IMR-90 (cell line): Measurements from ENCODE around the gene RPS6KA5. TPM values are rescaled to one million over a fixed set of nuclear protein-coding genes. Genes with fewer than 3 reads are reported as not detected.

Experiments
- ATAC-seq: fragments of 200-7000 bp; cut with Tn5 transposase; 2 replicates; pipeline ENCODE4 v1.9.1; 2020; ENCODE audit warnings: low read depth, mild to moderate bottlenecking, moderate library complexity
- BruUV-seq: library from RNA; stranded (reverse); fragments of 400-500 nt; replicated peaks from 2 replicates; lab custom pipeline; 2021; lab: Mats Ljungman, UMichigan
- CTCF ChIA-PET: fragments of 300-600 bp; formaldehyde crosslinking; extraction: SDS; loops from one replicate; lab custom pipeline; 2021; ENCODE audit warnings: antibody characterized with exemption; lab: Yijun Ruan, JAX
- POLR2A ChIA-PET: fragments of 300-600 bp; sonication (Branson Sonifier 250); formaldehyde crosslinking; loops from one replicate; lab custom pipeline; 2022; ENCODE audit warnings: antibody characterized with exemption; ENCODE audit not compliant: unreplicated experiment; lab: Charles Lee
- DNase-seq: peaks from one replicate; pipeline ENCODE4 v3.0.0; 2013
- H2AFZ ChIP-seq: replicated peaks from 2 replicates; pipeline ENCODE3; 2013; ENCODE audit warnings: low read length, mild to moderate bottlenecking; ENCODE audit not compliant: poor library complexity
- H2AK5ac ChIP-seq: 2 replicates; pipeline ENCODE4 v1.6.1; 2013; ENCODE audit warnings: low read depth, low read length, inconsistent platforms
- H2AK9ac ChIP-seq: replicated peaks from 2 replicates; pipeline ENCODE3; 2013; ENCODE audit warnings: mild to moderate bottlenecking, low read depth, low read length, moderate library complexity; ENCODE audit not compliant: poor library complexity
- H2BK120ac ChIP-seq: 2 replicates; pipeline ENCODE4 v1.6.1; 2013; ENCODE audit warnings: low read depth, low read length, inconsistent platforms
- H2BK15ac ChIP-seq: 3 replicates; pipeline ENCODE4 v1.6.1; 2013; ENCODE audit warnings: low read depth, low read length, inconsistent platforms
- H2BK20ac ChIP-seq: 2 replicates; pipeline ENCODE4 v1.6.1; 2013; ENCODE audit warnings: low read depth, mild to moderate bottlenecking, inconsistent platforms, low read length, moderate library complexity
- H2BK5ac ChIP-seq: 2 replicates; pipeline ENCODE4 v1.6.1; 2013; ENCODE audit warnings: mild to moderate bottlenecking, low read depth, low read length, inconsistent platforms; ENCODE audit not compliant: poor library complexity, severe bottlenecking
- H3K14ac ChIP-seq: replicated peaks from 2 replicates; pipeline ENCODE4 v1.6.1; 2013; ENCODE audit warnings: low read depth, low read length, inconsistent platforms
- H3K18ac ChIP-seq: 2 replicates; pipeline ENCODE4 v1.6.1; 2013; ENCODE audit warnings: low read depth, low read length, control low read depth
- H3K23ac ChIP-seq: 2 replicates; pipeline ENCODE4 v1.6.1; 2013; ENCODE audit warnings: low read depth, low read length, inconsistent platforms
- H3K27ac ChIP-seq: 2 replicates; pipeline ENCODE4 v1.5.1; 2013; ENCODE audit warnings: mild to moderate bottlenecking, control low read depth, low read length; ENCODE audit not compliant: insufficient read depth
- H3K27me3 ChIP-seq: 2 replicates; pipeline ENCODE4 v1.6.1; 2013; ENCODE audit warnings: low read length; ENCODE audit not compliant: control insufficient read depth, insufficient read depth
- H3K36me3 ChIP-seq: 2 replicates; pipeline ENCODE4 v1.6.1; 2013; ENCODE audit warnings: low read length, mixed read lengths; ENCODE audit not compliant: control insufficient read depth, insufficient read depth
- H3K4ac ChIP-seq: 2 replicates; pipeline ENCODE4 v1.6.1; 2013; ENCODE audit warnings: low read depth, low read length, inconsistent platforms
- H3K4me1 ChIP-seq: 2 replicates; pipeline ENCODE4 v1.6.1; 2013; ENCODE audit warnings: low read length, mixed read lengths; ENCODE audit not compliant: control insufficient read depth, insufficient read depth
- H3K4me2 ChIP-seq: 2 replicates; pipeline ENCODE4 v1.6.1; 2013; ENCODE audit warnings: low read depth, mild to moderate bottlenecking, control low read depth, low read length, moderate library complexity
- H3K4me3 ChIP-seq: 2 replicates; pipeline ENCODE4 v1.5.1; 2013; ENCODE audit warnings: low read depth, mild to moderate bottlenecking, control low read depth, low read length, moderate library complexity; ENCODE audit not compliant: insufficient read depth
- H3K56ac ChIP-seq: 2 replicates; pipeline ENCODE4 v1.6.1; 2013; ENCODE audit warnings: low read length, inconsistent platforms; ENCODE audit not compliant: insufficient read depth; ENCODE audit errors: extremely low read depth
- H3K79me1 ChIP-seq, 2 experiments: 2 replicates each; pipeline ENCODE4 v1.6.1; 2013; ENCODE audit warnings: low read length in 2 of 2, inconsistent platforms in 1 of 2, low read depth in 1 of 2
- H3K9ac ChIP-seq: 2 replicates; pipeline ENCODE4 v1.6.1; 2013; ENCODE audit warnings: low read depth, low read length, control low read depth
- H3K9me1 ChIP-seq: 2 replicates; pipeline ENCODE4 v1.6.1; 2013; ENCODE audit warnings: low read length, inconsistent platforms; ENCODE audit not compliant: insufficient read depth
- H3K9me3 ChIP-seq: 2 replicates; pipeline ENCODE4 v1.6.1; 2013; ENCODE audit warnings: low read length; ENCODE audit not compliant: control insufficient read depth, insufficient read depth
- H4K20me1 ChIP-seq: 2 replicates; pipeline ENCODE4 v1.6.1; 2013; ENCODE audit warnings: low read length, inconsistent platforms; ENCODE audit not compliant: insufficient read depth
- H4K5ac ChIP-seq: 2 replicates; pipeline ENCODE4 v1.6.1; 2013; ENCODE audit warnings: mild to moderate bottlenecking, low read depth, low read length, control low read depth
- H4K8ac ChIP-seq, 2 experiments: 2 replicates each; pipeline ENCODE4 v1.6.1; 2013; ENCODE audit warnings: low read depth in 2 of 2, low read length in 2 of 2, control low read depth in 1 of 2, inconsistent platforms in 1 of 2
- H4K91ac ChIP-seq: 2 replicates; pipeline ENCODE4 v1.6.1; 2013; ENCODE audit warnings: low read depth, low read length, inconsistent platforms; ENCODE audit not compliant: insufficient read depth
- CTCF ChIP-seq: conservative IDR thresholded peaks from 2 replicates; pipeline ENCODE4 v1.5.1; 2012; ENCODE audit warnings: mild to moderate bottlenecking, low read depth, low read length, improper control_type of control experiment
- FOS ChIP-seq: fragments of 150-350 bp; IDR thresholded peaks from 2 replicates; pipeline ENCODE4 v1.6.1; 2016; ENCODE audit warnings: low read depth, low read length
- MAFK ChIP-seq: IDR thresholded peaks from 2 replicates; pipeline ENCODE4 v1.6.1; 2012; ENCODE audit warnings: low read depth, low read length, improper control_type of control experiment
- POLR2A ChIP-seq: IDR thresholded peaks from 2 replicates; pipeline ENCODE4 v1.6.1; 2012; ENCODE audit warnings: mild to moderate bottlenecking, low read depth, low read length
- USF2 ChIP-seq: fragments of 150-350 bp; IDR thresholded peaks from 2 replicates; pipeline ENCODE4 v1.6.1; 2017; ENCODE audit warnings: mild to moderate bottlenecking, antibody characterized with exemption, low read length, low read depth
- WGBS, 2 experiments: methylation state at CpG; one replicate each; pipeline versions ENCODE4 v1.1.5 to v1.1.7; 2013; ENCODE audit warnings: missing lambda C conversion rate in 2 of 2; ENCODE audit not compliant: insufficient read length in 1 of 2; ENCODE audit errors: extremely low coverage in 2 of 2; 5-methylcytosine and 5-hydroxymethylcytosine counted together
- dilution Hi-C: fragments of 300-500 bp; cut with HindIII; formaldehyde crosslinking; loops from one replicate; pipeline ENCODE4 v1.14.3; 2018; ENCODE audit warnings: low sequenced_read_pairs; ENCODE audit not compliant: unreplicated experiment
- in situ Hi-C: fragments of 300-500 bp; cut with MboI; formaldehyde crosslinking; loops from 3 replicates; pipeline ENCODE4 v1.14.3; 2019; ENCODE audit warnings: low sequenced_read_pairs, inconsistent platforms, mixed read lengths
- intact Hi-C: fragments of 100-400 bp; cut with micrococcal nuclease; formaldehyde crosslinking; loops from 2 replicates; pipeline ENCODE4 v1.10.0; 2022
- polyA plus RNA-seq, 3 experiments: library from polyadenylated mRNA; depleted of rRNA; stranded (reverse); fragments of >200 nt; gene quantifications; 2 replicates each; pipeline ENCODE4 v1.2.3, GENCODE V29; 2012; ENCODE audit warnings: low replicate concordance in 1 of 3
- total RNA-seq: library from RNA; depleted of rRNA; stranded (reverse); fragments of >200 nt; gene quantifications from 2 replicates; pipeline ENCODE4 v1.2.3, GENCODE V29; 2012

The RPS6KA5 gene
- total and polyA plus RNA-seq, 2 of the 4 experiments (the other 2 are of a cell fraction) = 0.36 TPM

DNA sequence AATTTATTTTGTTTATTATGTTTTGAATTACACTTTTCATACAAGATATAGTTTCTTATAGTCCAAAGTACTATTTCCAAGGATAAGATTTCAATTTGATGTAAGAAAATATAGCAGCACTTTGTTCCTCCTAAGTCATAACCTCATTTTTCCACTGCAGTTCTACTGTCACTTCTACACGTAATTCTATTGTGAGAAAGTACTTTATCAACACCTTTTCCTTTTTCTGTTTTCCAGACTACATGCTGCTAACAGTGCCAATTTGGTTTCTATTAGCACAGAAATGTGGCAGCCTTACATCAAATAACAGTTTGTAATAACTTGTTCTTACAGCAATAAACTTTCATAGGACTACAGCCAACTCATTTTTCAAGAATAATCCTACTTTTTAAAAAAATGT, 45.0 kb downstream of the RPS6KA5 start:
- no peak overlapping the region for H3K9ac ChIP-seq
- no TSS peak for BruUV-seq
- no peak for ATAC-seq

More for the DNA sequence above, 45.0 kb downstream of the RPS6KA5 start:
- Histone ChIP-seq H4K8ac (no peak overlapping the region), H2BK120ac (no peak overlapping the region), H4K5ac (no peak overlapping the region), H2AFZ (no peak overlapping the region), H3K18ac (no peak overlapping the region), H4K91ac (no peak overlapping the region), H3K23ac (no peak overlapping the region), H2AK5ac (no peak overlapping the region), H3K79me1 (no peaks in the 10 kb centered on the region), H3K27me3 (no peaks in the 10 kb centered on the region), H3K4me3 (no peak overlapping the region), H3K9me1 (no peaks in the 10 kb centered on the region), H2BK20ac (no peak overlapping the region), H4K20me1 (no peaks in the 10 kb centered on the region), H3K27ac (no peak overlapping the region), H2AK9ac (no peak overlapping the region), H3K56ac (no peak overlapping the region), H3K9me3 (no peaks in the 10 kb centered on the region), H3K4me1 (no peaks in the 10 kb centered on the region), H3K4ac (no peak overlapping the region), H2BK5ac (no peak overlapping the region), H3K14ac (no peak overlapping the region), H3K4me2 (no peak overlapping the region), H3K36me3 (no peaks in the 10 kb centered on the region), H2BK15ac (no peak overlapping the region)
- TF ChIP-seq FOS = no peak
- no peak for TF ChIP-seq CTCF
- no peak for TF ChIP-seq USF2
- TF ChIP-seq MAFK = no peak
- TF ChIP-seq POLR2A = no peak
- WGBS, 2 experiments = no CpG with 5 or more reads among the region's 1 CpG
- no peak for DNase-seq
- ChIA-PET CTCF (no interaction called here), POLR2A (no interaction called here)
- in situ Hi-C loops (no loop called here), intact Hi-C loops (no loop called here), dilution Hi-C loops (no loop called here)
